Upper lobe of right lung (tissue), 1 donor: ENCODE measurements around the gene ATP6V0A4. TPM values are rescaled to one million over a fixed set of nuclear protein-coding genes. Genes with fewer than 3 reads are reported as not detected.

ENCODE experiments used
- ATAC-seq: fragments of 200-7000 bp; cut with Tn5 transposase; one replicate; pipeline ENCODE4 v1.9.1; 2020; ENCODE audit warnings: mild to moderate bottlenecking, moderate library complexity
- DNase-seq: peaks from one replicate; pipeline ENCODE4 v3.0.0-alpha.2; 2020
- H3K27ac ChIP-seq: fragments of 200-600 bp; one replicate; pipeline ENCODE4 v1.8.0; 2022
- H3K27me3 ChIP-seq: fragments of 200-600 bp; one replicate; pipeline ENCODE4 v1.8.0; 2022; ENCODE audit warnings: mild to moderate bottlenecking
- H3K36me3 ChIP-seq: fragments of 200-600 bp; one replicate; pipeline ENCODE4 v1.8.0; 2022
- H3K4me1 ChIP-seq: fragments of 200-600 bp; one replicate; pipeline ENCODE4 v1.8.0; 2022
- H3K4me3 ChIP-seq: fragments of 200-600 bp; one replicate; pipeline ENCODE4 v1.8.0; 2022; ENCODE audit warnings: mild to moderate bottlenecking
- H3K9me3 ChIP-seq: fragments of 200-600 bp; one replicate; pipeline ENCODE4 v1.8.0; 2022
- CTCF ChIP-seq: fragments of 200-600 bp; IDR thresholded peaks from one replicate; pipeline ENCODE4 v1.8.0; 2022; ENCODE audit warnings: antibody characterized with exemption
- intact Hi-C: fragments of 100-400 bp; cut with DNase I; formaldehyde crosslinking; loops from one replicate; pipeline ENCODE4 v1.11.0; 2022
- long read RNA-seq: library from polyadenylated mRNA; unstranded; transcript quantifications from one replicate; pipeline ENCODE4 v2.0.0, GENCODE V29; 2021
- total RNA-seq: library from RNA; stranded (reverse); fragmentation: NEBNext Ultra II Directional; extraction: Animal tissue kit (Norgen Biotek cat#: 25700); gene quantifications from one replicate; pipeline ENCODE4 v1.2.1, GENCODE V29; 2021
- donor health status: DM: no; HTN: yes; CAD: no; lungs with severe emphysema.

Gene ATP6V0A4
- 2.4 TPM for total RNA-seq
- long read RNA-seq, partial matches to known transcripts: 2 of 5 reads
- long read RNA-seq, other reads (novel, unspliced or antisense): 2 of 5 reads

GRCh38 chr7:138797715-138798320, at the start of gene ATP6V0A4, which contains the start of gene TMEM213:
ATP6V0A4 (minus strand) TSS chr7:138798196; CDS start chr7:138771247, 26,949 bp downstream.
TMEM213 (plus strand) TSS chr7:138797994; CDS start chr7:138798105, 111 bp downstream.
- Histone ChIP-seq H3K36me3 (no peaks in the 10 kb centered on the region), H3K27ac (no peak within 1 kb of the TSS), H3K27me3 (no peaks in the 10 kb centered on the region), H3K9me3 (no peaks in the 10 kb centered on the region), H3K4me3 (no peak within 1 kb of the TSS), H3K4me1 (no peaks in the 10 kb centered on the region)
- DNase-seq (peak; percentile 75), ATAC-seq (peak; percentile 82)
- intact Hi-C loops: no loop called here
- no peak for TF ChIP-seq CTCF

GRCh38 chr7:138845711-138846110, 47.7 kb upstream of the ATP6V0A4 start:
- H3K27me3 ChIP-seq: no peaks in the 10 kb centered on the region
- no peaks in the 10 kb centered on the region for H3K4me1 ChIP-seq
- TF ChIP-seq CTCF: no peak
- ATAC-seq (no peak), DNase-seq (no peak)
- H3K36me3 ChIP-seq: no peaks in the 10 kb centered on the region
- intact Hi-C loops: no loop called here
- no peak overlapping the region for H3K4me3 ChIP-seq
- H3K27ac ChIP-seq: no peak overlapping the region
- H3K9me3 ChIP-seq: no peaks in the 10 kb centered on the region

- intact Hi-C loops: no loop called here
- TF ChIP-seq CTCF: no peak
- Histone ChIP-seq H3K9me3 (no peaks in the 10 kb centered on the region), H3K27me3 (no peaks in the 10 kb centered on the region), H3K4me3 (no peak overlapping the region), H3K27ac (no peak overlapping the region), H3K36me3 (no peaks in the 10 kb centered on the region), H3K4me1 (no peaks in the 10 kb centered on the region)
- no peak for DNase-seq
- ATAC-seq: no peak
Observed at GRCh38 chr7:138843632-138844580, 45.9 kb upstream of the ATP6V0A4 start.

- DNase-seq (no peak), ATAC-seq (no peak)
- Histone ChIP-seq H3K27me3 (no peaks in the 10 kb centered on the region), H3K9me3 (no peaks in the 10 kb centered on the region), H3K36me3 (no peaks in the 10 kb centered on the region), H3K4me3 (no peak overlapping the region), H3K4me1 (peaks cover 7% of the 10 kb centered on the region), H3K27ac (no peak overlapping the region)
- intact Hi-C loops: no loop called here
- TF ChIP-seq CTCF: no peak
Observed at GRCh38 chr7:138842111-138842510, 44.1 kb upstream of the ATP6V0A4 start.

GRCh38 chr7:138838166-138838565, 40.2 kb upstream of the ATP6V0A4 start:
- H3K4me1 ChIP-seq: peaks cover 7% of the 10 kb centered on the region
- H3K4me3 ChIP-seq: peak overlapping the region; percentile 28
- no peaks in the 10 kb centered on the region for H3K27me3 ChIP-seq
- no peak for DNase-seq
- no peaks in the 10 kb centered on the region for H3K9me3 ChIP-seq
- no peak for TF ChIP-seq CTCF
- H3K36me3 ChIP-seq: no peaks in the 10 kb centered on the region
- no peak overlapping the region for H3K27ac ChIP-seq
- ATAC-seq: peak; percentile 45
- intact Hi-C loops: no loop called here
